Caco-2 (cell line): ENCODE results near the gene KRT16. TPM values are rescaled to one million over a fixed set of nuclear protein-coding genes. Genes with fewer than 3 reads are reported as not detected.
"Not testable (repeated sequence)": the region's sequence is repeated elsewhere in the genome, so short reads cannot be mapped to it uniquely, and the experiment has no call there.

Experiments used
- BruUV-seq: library from RNA; stranded (reverse); fragments of 400-500 nt; replicated peaks from 2 replicates; lab custom pipeline; 2021; lab: Mats Ljungman, UMichigan
- CTCF ChIA-PET: fragments of 300-600 bp; sonication (Branson Sonifier 250); formaldehyde crosslinking; loops from one replicate; lab custom pipeline; 2022; ENCODE audit warnings: antibody characterized with exemption; lab: Charles Lee
- POLR2A ChIA-PET: fragments of 300-600 bp; sonication (Branson Sonifier 250); formaldehyde crosslinking; loops from one replicate; lab custom pipeline; 2022; ENCODE audit warnings: antibody characterized with exemption; lab: Charles Lee
- DNase-seq, 2 experiments: peaks; one replicate each; pipeline versions ENCODE4 v3.0.0 to v3.0.0-alpha.2; 2020 to 2022
- H3K27me3 ChIP-seq: replicated peaks from 2 replicates; pipeline ENCODE4 v1.6.0; 2011; ENCODE audit warnings: low read length; ENCODE audit not compliant: control insufficient read depth, insufficient read depth
- H3K36me3 ChIP-seq: 2 replicates; pipeline ENCODE4 v1.5.1; 2011; ENCODE audit warnings: low read length; ENCODE audit not compliant: control insufficient read depth, insufficient read depth
- H3K4me1 ChIP-seq: fragments of 250-450 bp; sonication (Bioruptor Pico); 2 replicates; pipeline ENCODE4 v1.5.1; 2020; ENCODE audit warnings: mild to moderate bottlenecking
- H3K4me3 ChIP-seq: 2 replicates; pipeline ENCODE4 v1.5.1; 2011; ENCODE audit warnings: low read depth, mild to moderate bottlenecking, control low read depth, low read length
- H3K9me3 ChIP-seq: fragments of 250-450 bp; sonication (Bioruptor Pico); 2 replicates; pipeline ENCODE4 v1.5.1; 2020; ENCODE audit warnings: mild to moderate bottlenecking, moderate library complexity
- H3K27ac Mint-ChIP-seq: one replicate; pipeline ENCODE4 v1.8.0; 2022; ENCODE audit warnings: mixed read lengths; ENCODE audit not compliant: unreplicated experiment
- H3K27me3 Mint-ChIP-seq: one replicate; pipeline ENCODE4 v1.8.0; 2022; ENCODE audit warnings: mixed read lengths; ENCODE audit not compliant: insufficient read depth, unreplicated experiment
- H3K36me3 Mint-ChIP-seq: one replicate; pipeline ENCODE4 v1.8.0; 2022; ENCODE audit warnings: mild to moderate bottlenecking, mixed read lengths; ENCODE audit not compliant: insufficient read depth, unreplicated experiment
- H3K4me1 Mint-ChIP-seq: one replicate; pipeline ENCODE4 v1.8.0; 2022; ENCODE audit warnings: low read depth, mixed read lengths; ENCODE audit not compliant: unreplicated experiment
- H3K4me3 Mint-ChIP-seq: one replicate; pipeline ENCODE4 v1.8.0; 2022; ENCODE audit warnings: mild to moderate bottlenecking, moderate library complexity, mixed read lengths; ENCODE audit not compliant: unreplicated experiment
- H3K9me3 Mint-ChIP-seq: one replicate; pipeline ENCODE4 v1.8.0; 2022; ENCODE audit warnings: mixed read lengths; ENCODE audit not compliant: unreplicated experiment
- intact Hi-C: fragments of 100-400 bp; cut with micrococcal nuclease; formaldehyde crosslinking; loops from one replicate; pipeline ENCODE4 v1.10.0; 2022; ENCODE audit not compliant: unreplicated experiment
- total RNA-seq: library from RNA; stranded (reverse); gene quantifications from 2 replicates; pipeline ENCODE4 v1.2.3, GENCODE V29; 2022
- TF ChIP-seq, protein P1 (sequence below), 2 experiments: fragments of 200-600 bp in 1 of 2; IDR thresholded peaks; 1 replicate in 1 of 2; 2 replicates in 1 of 2; pipeline versions ENCODE4 v1.5.1 to v1.8.0; 2011 to 2022; ENCODE audit warnings: antibody characterized with exemption in 1 of 2, control low read depth in 1 of 2, inconsistent platforms in 1 of 2, low read depth in 1 of 2, low read length in 1 of 2, mild to moderate bottlenecking in 1 of 2, moderate library complexity in 1 of 2; ENCODE audit not compliant: insufficient read depth in 1 of 2, severe bottlenecking in 1 of 2, unreplicated experiment in 1 of 2

Gene KRT16
- total RNA-seq, 1 experiment from 2014 or later = not detected

DNA sequence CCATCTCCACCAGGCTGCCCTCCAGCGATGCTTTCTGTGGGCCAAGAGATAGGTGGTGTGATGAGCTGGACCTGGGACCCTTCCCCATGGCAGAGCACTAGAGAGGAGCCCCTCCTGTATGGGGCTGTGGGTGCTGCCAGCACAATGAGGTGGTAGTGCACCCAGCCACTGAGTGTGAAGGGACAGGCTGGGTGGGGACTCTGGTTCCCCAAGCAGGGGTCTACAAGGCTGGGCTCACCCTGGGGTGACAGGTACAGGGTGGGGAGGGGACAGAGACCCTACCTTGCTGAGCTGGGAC lies 15.5 kb upstream of the KRT16 start:
- BruUV-seq = not testable (repeated sequence)

DNA sequence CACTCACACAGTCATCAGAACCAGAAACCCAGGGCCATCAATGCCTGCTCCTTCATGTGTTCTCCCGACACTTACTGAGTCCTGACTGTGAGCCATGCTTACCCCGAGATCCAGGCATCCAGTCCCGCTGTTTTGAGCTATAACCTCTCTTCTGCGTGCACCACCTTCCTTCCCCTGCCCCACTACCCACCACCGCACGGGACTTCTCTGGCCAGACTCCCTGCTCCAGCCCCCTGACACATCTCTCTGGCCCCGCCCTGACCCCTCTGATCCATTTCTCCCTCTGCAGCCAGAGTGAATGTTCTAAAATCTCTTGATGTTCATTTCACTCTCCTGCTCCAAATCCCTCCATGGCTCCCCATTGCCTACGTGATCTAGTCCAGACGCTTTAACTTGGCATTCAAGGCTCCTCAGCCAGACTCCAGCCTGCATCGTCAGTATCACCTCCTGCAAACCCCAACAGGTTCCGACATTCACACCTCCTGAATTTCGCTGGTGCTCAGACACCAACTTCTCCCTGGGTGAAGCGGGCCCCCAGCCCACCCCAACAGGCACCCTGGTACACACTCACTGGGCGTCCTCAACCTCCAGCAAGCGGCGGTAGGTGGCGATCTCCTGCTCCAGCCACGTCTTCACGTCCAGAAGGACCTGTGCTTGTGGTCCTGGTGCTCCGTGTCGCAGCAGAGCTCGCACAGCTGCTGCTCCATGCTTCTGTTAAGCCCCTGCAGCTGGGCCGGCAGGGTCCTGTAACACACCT lies 14.9 kb upstream of the KRT16 start:
- Histone ChIP-seq H3K36me3 (no peaks in the 10 kb centered on the region), H3K27me3 (no peaks in the 10 kb centered on the region), H3K4me1 (no peaks in the 10 kb centered on the region), H3K9me3 (no peaks in the 10 kb centered on the region), H3K4me3 (no peak overlapping the region)
- Mint-ChIP-seq H3K36me3 (no peaks in the 10 kb centered on the region), H3K4me1 (peaks cover 6% of the 10 kb centered on the region), H3K27me3 (no peaks in the 10 kb centered on the region), H3K9me3 (no peaks in the 10 kb centered on the region), H3K4me3 (no peak overlapping the region), H3K27ac (no peak overlapping the region)
- ChIA-PET CTCF (interaction anchor here (0.6 to 0.9 kb wide), 3 partner anchors 9 to 78 kb away, joined by 3 to 5 read pairs (median 3); no protein-coding TSS in a partner anchor), POLR2A (interaction anchor here (0.6 kb wide), 1 partner anchor 808 kb away, joined by 3 read pairs; no protein-coding TSS in a partner anchor)
- no peak for DNase-seq
- intact Hi-C loops = no loop called here
- TF ChIP-seq, protein P1, sequence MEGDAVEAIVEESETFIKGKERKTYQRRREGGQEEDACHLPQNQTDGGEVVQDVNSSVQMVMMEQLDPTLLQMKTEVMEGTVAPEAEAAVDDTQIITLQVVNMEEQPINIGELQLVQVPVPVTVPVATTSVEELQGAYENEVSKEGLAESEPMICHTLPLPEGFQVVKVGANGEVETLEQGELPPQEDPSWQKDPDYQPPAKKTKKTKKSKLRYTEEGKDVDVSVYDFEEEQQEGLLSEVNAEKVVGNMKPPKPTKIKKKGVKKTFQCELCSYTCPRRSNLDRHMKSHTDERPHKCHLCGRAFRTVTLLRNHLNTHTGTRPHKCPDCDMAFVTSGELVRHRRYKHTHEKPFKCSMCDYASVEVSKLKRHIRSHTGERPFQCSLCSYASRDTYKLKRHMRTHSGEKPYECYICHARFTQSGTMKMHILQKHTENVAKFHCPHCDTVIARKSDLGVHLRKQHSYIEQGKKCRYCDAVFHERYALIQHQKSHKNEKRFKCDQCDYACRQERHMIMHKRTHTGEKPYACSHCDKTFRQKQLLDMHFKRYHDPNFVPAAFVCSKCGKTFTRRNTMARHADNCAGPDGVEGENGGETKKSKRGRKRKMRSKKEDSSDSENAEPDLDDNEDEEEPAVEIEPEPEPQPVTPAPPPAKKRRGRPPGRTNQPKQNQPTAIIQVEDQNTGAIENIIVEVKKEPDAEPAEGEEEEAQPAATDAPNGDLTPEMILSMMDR (IDR thresholded peaks at IDR 0.05; ENCODE audit: insufficient read depth in 1 of 2, low read depth in 1 of 2, low read length in 1 of 2, severe bottlenecking in 1 of 2, unreplicated experiment in 1 of 2) = no peak
- no TSS peak for BruUV-seq

More for the DNA sequence above, 15.5 kb upstream of the KRT16 start:
- H3K4me1 Mint-ChIP-seq, H3K4me1 ChIP-seq, intact Hi-C loops, H3K27ac Mint-ChIP-seq, H3K27me3 ChIP-seq, H3K9me3 ChIP-seq, H3K4me3 ChIP-seq, DNase-seq, H3K9me3 Mint-ChIP-seq, H3K36me3 Mint-ChIP-seq, H3K4me3 Mint-ChIP-seq, POLR2A ChIA-PET, H3K36me3 ChIP-seq, H3K27me3 Mint-ChIP-seq: not testable (repeated sequence)
- CTCF ChIA-PET = interaction anchor here (0.9 kb wide), 1 partner anchor 9 kb away, joined by 3 read pairs; no protein-coding TSS in a partner anchor

DNA sequence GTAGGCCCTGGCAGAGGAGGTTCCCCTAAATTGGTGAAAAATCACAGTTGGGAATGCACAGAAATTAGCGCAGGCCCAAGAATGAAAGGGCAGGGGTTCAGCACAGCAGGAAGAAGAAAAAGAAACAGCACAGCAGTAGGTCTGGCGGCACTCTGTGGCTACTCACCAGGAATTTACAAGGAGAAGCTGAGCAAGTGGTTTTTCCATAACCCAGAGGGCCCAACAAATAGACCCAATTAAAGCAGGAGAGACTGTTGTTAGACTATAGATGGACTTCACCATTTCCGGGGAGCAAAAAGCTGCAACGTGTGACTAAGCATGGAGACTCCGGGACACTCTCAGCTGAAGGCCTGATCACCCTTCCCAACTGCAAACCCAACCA lies 14.3 kb upstream of the KRT16 start:
- H3K27me3 ChIP-seq, H3K4me3 Mint-ChIP-seq, H3K36me3 ChIP-seq, H3K9me3 ChIP-seq, H3K27me3 Mint-ChIP-seq, H3K4me3 ChIP-seq, H3K4me1 ChIP-seq, BruUV-seq, H3K27ac Mint-ChIP-seq, H3K36me3 Mint-ChIP-seq, DNase-seq, H3K4me1 Mint-ChIP-seq, intact Hi-C loops, H3K9me3 Mint-ChIP-seq: not testable (repeated sequence)
- CTCF ChIA-PET = interaction anchor here (0.7 kb wide), 1 partner anchor 78 kb away, joined by 3 read pairs; no protein-coding TSS in a partner anchor
- POLR2A ChIA-PET = interaction anchor here (0.6 kb wide), 1 partner anchor 807 kb away, joined by 3 read pairs; no protein-coding TSS in a partner anchor

GRCh38 chr17:41626028-41626913 lies 13.7 kb upstream of the KRT16 start:
- CTCF ChIA-PET, H3K36me3 Mint-ChIP-seq, H3K36me3 ChIP-seq, H3K4me1 Mint-ChIP-seq, H3K27me3 ChIP-seq, POLR2A ChIA-PET, H3K4me1 ChIP-seq, H3K4me3 ChIP-seq, H3K27me3 Mint-ChIP-seq, intact Hi-C loops, H3K9me3 Mint-ChIP-seq, BruUV-seq, H3K27ac Mint-ChIP-seq, H3K9me3 ChIP-seq, DNase-seq, H3K4me3 Mint-ChIP-seq: not testable (repeated sequence)
